ENCODE results near the gene RAB24.
"Not testable (repeated sequence)": the region's sequence is repeated elsewhere in the genome, so short reads cannot be mapped to it uniquely, and the experiment has no call there.

Gene RAB24

DNA sequence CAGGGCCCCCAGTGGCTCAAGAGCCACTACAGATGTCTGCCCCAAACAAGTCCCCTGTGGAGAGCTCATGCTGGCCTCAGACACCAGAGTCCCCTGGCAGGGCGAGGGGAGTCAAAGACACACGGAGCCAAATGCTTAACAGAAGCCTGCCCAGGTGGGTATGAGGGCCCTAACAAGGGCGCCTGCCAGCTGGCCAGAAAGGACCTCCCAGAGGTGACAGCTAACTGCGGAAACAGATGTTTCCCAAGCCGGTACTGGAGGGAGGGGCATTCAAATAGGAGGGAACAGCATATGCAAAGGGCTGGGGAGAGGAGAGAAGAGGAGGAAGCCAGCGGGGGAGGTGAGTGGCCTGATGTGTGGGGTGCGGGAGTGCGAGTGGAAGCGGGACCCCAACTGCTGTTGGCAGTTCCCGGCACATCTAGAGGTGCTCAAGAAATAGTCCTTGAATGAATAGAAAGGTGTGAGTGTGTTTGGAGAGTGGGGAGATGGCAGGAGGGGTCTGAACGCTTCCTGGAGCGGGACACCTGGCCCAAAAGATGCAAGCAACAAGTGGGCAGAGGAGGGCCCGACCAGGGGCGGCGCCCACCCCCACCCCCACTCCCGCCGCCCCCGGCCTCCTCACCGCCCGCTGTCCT lies 7.4 kb upstream of the RAB24 start:
- DNase-seq = peak in 1 of 2 donors; percentile 48

DNA sequence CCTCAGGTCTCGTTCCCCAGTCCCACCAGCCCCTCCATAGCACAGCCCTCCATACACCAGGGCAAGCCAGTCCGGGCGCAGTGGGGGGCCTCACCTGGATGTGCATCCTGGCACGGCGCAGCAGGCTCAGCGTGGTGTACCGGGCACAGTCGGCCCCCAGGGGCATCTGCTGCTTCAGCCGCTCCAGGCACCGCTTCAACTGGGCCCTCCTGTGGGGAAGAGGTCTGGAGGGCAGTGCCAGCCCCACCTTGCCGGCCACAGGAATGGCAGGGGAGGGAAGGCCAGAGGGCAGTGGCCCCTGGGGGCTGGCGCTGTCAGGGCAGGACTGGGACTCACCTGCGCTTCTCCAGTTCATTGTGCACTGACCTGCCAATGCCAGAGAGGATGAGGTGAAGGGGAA lies 6.8 kb upstream of the RAB24 start:
- no peak for DNase-seq

DNA sequence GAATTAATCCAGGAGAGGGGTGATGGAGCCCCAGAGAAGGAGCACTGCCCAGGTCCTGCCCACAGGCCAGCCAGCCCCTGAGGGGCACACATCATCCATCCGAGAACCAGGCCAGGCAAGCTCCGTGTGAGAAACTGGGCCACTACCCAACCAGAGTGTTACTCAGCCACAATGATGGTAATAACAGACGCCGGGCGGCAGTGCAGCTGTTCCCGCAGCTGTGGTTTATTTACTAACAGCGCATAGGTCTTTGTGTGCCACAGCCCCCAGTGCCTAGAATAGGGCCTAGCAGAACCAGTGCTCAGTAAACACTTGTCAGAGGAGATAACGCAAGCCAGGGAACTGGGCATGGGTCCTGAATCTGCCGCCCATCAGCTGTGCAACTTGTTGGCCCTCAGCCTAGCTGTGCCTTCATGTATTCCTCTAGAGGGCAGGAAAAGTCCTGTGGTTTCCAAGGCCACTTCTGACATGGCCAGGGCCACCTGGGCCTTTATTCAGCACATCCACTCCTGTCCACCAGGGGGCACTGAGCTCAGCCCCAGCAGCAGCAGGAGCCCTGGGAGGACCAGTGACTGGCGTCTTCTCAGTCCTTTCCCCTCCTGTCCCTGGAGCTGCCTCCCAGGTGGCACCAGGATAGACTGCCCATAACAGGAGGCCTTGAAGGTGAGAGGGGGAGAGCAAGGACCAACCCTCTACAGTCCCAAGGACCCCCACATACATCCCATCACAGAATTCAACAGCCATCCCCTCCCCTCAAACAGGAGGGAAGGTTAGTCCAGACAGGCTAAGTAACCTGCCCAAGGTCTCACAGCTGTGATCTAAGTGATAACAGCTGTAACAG lies 6.1 kb upstream of the RAB24 start:
- peak; percentile 75 to 82 for DNase-seq

DNA sequence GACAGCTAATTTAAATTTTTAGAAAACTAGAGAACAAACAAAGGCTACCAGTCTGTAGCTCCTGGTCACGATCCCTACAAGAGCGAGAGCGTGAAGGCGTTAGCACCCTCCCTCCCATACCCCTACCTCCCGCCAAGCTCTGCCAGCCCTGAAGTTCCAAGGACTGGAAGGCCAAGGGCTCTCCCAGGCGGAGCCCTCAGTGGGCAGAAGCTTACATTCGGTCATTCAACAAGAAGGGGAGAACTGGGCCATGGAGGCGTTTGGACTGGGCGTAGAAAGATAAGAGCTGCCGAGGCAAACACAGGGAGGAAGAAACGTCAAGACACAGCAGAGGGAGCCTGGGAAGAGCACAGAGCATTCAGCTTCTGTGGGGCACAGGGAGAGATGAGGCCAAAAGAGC lies 5.2 kb upstream of the RAB24 start:
- DNase-seq = no peak

DNA sequence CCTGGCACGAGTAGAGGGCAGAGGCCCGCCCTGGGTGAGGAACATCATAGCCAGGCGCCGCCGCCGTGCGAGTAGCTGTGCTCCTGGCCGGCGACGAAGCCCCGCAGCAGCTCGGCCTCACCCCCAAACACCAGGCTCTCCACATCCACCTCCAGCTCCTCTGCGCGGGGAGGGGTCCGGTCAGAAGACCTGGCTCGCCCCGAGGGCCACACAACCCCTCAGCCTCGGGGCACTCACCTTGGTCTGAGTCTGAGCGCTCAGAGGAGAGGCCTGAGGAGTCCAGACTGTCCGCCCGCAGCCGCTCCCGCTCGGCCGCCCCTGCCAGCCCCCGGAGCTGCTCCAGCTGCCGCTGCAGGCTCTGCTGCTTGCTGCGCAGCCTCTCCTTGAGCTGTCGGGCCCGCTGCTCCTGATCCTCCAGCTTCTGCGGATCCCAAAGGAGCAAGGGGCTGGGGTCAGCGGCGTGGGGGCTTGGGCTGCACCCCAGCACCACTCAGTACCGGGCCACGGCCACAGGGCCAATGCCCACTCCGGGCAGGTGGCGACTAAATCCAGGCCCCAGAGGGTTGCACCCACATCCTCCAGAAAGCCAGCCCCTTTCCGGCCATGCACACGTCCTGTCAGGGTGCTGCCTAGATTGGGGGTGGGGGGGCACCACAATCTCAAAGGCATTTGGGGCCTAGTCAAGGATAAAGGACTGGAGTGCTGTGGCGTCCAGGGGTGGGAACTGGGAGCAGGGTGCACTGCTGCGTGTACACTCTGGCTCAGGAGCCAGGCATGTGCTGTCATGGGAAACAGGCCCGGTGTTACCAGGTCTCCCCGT lies 4.2 kb upstream of the RAB24 start:
- DNase-seq = no peak

DNA sequence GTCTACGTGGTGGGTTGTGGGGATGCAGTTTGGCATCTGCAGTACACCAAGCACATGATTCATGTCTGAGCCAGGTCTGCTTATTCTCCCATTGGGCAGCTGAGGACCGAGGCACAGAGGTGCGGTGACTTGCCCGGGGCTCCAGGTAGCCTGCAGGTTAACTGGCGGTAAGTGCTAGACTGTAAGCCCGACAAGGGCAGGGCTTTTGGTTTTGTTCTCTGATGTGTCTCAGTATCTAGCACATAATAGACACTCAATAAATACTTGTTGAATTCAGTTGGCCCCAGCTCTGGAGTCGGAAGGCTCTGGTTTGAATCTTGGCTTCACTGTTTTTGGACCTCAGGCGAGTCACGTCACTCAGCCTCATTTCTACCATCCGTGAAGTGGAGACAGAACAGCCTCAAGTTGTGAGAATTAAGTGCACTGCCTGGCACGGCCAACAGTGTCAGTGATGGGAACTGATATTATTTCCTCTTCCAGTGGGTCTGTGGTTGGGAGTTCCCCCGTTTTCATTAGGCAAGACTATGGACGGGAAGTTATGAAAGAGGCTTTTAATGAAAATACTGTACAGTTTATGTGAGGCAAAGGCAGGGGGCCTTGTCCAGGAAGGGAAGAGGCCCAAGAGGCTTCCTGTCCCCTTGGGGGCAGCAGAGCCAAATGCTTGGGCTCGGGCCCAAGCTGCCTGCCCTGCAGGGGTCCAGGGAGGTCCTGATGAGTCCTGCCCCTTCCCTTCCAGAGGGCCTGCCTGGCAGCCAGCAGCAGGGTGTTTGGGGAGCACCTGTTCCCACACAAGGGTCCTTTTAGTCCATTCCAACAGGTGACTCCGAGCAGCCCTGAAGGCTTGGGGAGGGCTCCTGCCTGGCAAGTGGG lies 3.4 kb upstream of the RAB24 start:
- peak; percentile 55 to 69 for DNase-seq

DNA sequence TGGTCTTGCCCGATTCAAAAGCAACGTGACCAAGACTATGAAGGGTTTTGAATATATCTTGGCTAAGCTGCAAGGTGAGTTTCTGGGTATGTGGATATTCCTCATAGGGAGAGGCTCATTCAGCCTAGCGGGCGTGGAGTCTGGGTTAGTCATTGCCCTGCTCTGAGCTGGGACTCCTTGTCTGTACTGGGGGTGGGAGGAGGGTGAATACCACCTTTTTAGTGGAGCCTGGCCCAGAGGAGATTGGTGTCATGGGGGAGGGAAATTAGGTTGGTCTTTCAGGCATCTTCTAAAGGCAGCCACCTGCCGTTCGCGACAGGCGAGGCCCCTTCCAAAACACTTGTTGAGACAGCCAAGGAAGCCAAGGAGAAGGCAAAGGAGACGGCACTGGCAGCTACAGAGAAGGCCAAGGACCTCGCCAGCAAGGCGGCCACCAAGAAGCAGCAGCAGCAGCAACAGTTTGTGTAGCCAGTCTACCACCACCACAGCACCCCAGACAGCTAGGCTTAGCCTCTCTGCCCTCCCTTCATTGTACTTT lies 2.7 kb upstream of the RAB24 start:
- not testable (repeated sequence) for DNase-seq

DNA sequence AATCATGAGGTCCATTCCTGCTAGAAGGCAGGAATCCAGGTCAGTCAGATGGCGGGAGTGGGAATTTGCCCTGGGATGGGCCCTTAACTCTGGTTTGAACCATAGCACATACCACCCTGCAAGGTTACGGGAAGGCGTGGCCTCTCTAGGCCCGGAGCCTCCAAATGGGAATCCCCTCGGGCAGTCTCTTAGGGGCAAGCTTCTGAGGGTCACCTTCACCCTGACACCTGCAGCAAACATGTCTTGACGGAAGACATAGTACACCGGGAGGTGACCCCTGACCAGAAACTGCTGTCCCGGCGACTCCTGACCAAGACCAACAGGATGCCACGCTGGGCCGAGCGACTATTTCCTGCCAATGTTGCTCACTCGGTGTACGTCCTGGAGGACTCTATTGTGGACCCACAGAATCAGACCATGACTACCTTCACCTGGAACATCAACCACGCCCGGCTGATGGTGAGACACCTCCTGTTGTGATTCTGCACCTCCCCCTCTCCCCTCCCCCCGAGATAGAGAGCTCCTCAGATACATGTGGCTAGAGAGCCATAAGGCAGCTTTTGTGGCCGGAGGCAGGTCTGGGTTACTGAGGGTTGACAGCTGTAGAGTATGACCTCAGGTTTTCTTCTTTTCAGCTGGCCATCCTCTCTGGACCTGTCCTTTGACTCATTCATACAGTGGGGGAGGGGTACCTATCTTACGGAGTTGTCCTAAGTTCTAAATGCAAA lies 1.0 kb upstream of the RAB24 start:
- no peak for DNase-seq

DNA sequence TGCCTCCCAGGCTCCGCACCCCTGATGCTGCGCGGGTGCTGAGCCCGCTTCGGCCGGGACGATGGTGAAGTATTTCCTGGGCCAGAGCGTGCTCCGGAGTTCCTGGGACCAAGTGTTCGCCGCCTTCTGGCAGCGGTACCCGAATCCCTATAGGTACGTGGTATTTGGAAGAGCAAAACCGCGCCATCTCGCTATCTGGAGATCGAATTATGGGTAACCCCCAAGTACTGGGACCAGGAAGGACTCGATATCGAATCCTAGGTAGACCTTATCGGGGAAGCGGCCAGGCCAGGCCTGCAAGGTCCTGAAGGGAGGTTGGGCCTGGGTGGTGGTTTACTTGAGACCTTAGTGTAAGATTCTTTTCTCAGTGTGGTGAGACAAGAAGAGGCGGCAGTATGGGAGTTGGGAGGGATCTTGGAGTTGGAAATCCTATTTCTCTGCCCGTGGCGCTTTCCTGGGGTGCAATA lies 439 bp upstream of the RAB24 start:
- DNase-seq = no peak

DNA sequence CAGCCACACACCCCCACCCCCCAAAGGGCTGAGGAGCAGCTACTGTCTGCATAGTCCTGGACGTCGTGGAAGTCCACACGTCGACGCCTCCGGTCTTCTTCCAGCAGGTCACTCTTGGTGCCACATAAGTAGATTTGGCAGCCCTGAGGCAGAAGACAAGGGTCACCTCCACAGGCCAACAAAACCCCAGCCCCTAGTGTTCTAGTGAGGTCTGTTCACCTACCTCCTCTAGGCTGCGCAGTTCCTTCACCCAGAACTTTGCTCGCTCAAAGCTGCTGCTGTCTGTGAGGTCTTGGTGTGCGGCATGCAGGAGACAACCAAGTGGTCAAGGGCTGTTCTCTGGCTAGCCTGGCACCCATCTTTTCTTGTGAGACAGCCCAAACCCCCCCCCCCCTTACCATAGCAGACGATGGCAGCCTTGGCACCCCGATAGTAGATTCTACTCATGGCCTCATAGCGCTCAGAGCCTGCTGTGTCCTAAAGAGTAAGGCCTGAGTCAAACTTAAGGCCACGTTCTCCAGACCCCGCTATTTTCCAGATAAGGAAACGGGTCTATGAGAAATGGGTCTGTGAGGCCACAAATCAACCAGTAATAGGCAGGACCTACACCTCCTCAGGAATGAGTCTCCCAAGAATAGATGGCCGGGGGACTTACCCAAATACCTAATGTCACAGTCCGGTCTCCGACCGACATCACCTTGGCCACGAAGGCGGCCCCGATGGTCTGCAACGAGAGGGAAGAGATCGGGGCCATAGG lies 987 bp downstream of the RAB24 start:
- DNase-seq = no peak

DNA sequence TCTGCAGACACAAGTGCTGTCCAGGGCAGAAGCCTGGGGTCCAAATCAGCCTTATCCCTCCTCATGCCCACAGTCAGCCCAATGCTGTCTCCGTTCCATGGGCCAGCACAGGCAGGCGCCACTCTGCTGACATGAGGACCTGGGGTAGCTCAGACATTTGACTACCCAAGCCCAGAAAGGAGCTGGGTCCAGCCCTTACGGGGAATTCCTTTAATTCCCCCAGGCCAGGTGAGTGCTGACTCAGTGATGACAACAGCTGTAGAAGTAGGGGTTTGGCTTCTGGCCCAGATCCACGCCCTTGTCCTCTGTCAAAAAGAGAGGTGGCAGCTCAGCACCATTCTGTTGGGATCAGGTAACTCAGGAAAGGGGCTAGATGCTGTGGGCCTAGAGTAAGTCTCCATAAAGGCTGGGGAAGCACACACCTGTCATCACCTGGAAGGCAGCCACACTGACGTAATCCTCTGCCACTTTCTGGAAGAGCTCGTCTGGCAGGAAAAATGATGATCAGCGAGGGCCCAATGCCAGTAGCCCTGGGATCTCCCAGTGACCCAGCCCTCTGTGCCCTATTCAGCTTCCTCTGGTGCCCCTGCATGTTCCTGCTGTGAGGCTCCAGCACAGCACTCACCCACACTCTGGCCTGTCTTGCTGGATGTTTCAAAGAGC lies 1.9 kb downstream of the RAB24 start:
- no peak for DNase-seq

DNA sequence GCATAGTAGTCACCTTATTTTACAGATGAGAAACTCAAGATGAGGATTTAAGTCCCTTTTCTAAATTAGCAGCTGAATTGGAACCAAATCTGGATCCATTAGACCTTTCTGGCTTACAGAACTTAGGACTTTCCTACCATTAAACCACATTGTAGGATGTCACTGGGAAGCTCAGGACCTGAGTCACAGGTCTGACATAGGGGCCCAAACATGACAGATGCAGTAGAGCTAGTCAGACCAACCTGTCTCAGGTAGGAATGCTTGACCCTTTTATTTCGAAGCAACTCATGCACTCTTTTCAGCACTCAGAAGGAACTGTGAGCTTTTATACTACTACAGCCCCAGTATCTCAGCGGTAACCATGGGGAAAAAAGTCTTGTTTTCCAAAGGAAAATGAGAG lies 2.6 kb downstream of the RAB24 start:
- no peak for DNase-seq

DNA sequence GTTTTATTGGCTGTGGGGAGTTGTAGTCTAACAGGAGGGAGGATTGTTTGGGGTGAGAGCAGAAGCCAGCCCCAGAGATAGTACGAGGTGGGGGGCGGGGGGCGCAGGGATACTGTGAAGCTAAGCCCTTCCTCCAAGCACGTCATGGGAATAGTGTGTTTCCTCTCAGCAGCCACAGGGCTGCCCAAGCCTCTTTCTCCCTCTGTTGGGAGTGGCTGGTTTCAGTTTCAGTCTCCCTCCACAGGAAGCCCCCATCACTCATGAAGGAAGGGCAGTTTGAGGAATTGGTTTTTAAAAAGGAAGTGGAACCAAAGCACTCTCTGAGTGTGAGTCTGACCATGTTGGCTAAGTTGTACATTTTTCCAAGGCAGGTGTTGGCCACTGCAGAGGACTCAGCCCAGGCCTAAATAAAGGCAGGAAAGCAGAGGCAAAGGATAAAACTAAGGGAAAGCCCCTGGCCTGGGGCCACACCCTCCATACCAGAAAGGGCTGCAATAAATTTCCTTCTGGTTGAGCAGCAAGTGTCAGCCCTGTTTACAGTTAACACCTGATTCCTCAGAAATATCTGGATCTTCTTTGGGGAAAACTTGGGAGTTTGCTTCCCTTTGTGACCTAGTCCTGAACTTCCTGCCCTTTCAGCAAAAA lies 3.2 kb downstream of the RAB24 start:
- DNase-seq = peak; percentile 82 to 84

DNA sequence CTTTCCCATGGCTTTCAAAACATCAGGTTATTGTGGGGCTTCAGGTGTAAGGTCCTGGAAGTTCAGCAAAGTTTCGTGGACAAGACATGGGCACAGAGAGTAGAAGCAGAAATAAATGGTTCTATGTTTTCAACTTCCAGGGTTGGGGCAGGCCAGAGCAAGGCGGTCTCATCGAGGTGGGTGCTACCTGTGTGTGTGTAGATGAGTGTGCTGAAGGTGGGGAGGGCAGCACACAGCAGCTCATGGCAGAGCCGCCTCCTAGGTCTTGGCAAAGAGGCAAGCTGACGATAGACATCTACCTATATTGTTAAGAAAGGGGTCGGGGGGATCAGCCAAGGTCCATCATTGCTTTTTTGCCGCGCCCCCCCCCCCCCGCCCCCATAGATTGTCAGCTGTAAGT lies 3.8 kb downstream of the RAB24 start:
- no peak for DNase-seq

DNA sequence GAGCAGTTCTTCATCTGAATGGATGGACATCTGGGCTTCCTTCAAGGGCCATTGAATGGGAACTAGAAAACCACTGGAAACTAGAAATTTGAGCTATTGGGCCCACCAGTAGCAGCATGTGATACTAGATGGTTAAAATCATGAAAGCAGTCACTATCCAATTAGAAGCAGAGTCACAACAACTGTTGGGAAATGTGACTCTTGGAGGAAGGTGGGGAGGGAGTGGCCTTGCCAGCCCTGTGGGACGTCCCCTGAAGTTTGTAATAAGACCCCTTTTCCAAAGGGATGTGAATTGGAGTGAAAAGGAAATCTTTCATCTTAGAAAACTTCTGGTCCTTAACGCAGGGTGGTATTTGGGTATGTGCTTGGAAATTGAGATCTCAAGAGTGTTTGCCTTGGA lies 5.6 kb downstream of the RAB24 start:
- no peak for DNase-seq

DNA sequence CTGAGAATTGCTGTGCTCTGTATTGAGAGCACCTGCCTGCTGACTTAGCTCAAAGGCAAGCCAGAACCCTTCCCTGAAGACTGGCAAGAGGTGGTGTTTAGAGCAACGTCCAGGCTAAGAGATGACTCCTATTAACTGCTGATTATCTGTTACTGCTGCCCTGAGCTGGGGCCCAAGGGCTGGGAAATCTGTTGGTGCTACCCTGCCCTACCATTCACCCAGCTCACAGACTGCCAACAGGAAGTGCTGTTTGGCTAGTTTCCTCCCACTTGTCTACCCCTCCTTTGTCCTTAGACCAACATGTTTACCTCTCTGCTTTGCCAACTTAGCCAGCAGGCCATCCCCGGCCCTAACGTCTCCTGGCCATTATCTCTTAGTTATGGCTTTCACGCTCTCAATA lies 6.9 kb downstream of the RAB24 start:
- no peak for DNase-seq

DNA sequence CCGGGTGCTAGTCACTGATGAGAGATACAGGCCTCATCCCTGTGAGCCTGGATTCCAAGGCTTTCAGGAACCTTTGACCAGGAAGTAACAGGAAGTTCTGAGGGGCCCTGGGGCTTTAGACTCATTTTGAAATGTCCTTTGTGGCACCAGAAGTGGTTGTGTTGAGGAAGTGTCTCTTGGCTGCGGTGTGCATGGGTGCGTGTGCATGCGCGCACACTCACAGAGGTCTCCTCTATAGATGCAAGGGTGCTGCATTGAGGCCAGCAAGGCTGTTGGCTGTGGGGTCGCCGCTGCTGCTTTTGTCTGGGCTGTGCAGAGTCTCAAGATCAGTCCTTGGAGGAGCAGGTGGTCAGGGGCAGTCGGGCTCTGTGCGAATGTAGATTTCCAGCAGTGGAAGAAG lies 7.6 kb downstream of the RAB24 start:
- DNase-seq = no peak

DNA sequence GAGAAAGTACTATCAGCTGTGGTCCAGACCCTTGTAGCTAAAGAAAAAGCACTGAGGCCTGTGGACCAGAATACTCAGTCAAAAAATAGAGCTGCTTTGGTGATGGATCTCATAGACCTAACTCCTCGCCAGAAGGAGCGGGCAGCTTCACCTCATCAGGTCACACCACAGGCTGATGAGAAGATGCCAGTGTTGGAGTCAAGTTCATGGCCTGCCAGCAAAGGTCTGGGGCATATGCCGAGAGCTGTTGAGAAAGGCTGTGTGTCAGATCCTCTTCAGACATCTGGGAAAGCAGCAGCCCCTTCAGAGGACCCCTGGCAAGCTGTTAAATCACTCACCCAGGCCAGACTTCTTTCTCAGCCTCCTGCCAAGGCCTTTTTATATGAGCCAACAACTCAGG lies 8.9 kb downstream of the RAB24 start:
- DNase-seq = no peak

DNA sequence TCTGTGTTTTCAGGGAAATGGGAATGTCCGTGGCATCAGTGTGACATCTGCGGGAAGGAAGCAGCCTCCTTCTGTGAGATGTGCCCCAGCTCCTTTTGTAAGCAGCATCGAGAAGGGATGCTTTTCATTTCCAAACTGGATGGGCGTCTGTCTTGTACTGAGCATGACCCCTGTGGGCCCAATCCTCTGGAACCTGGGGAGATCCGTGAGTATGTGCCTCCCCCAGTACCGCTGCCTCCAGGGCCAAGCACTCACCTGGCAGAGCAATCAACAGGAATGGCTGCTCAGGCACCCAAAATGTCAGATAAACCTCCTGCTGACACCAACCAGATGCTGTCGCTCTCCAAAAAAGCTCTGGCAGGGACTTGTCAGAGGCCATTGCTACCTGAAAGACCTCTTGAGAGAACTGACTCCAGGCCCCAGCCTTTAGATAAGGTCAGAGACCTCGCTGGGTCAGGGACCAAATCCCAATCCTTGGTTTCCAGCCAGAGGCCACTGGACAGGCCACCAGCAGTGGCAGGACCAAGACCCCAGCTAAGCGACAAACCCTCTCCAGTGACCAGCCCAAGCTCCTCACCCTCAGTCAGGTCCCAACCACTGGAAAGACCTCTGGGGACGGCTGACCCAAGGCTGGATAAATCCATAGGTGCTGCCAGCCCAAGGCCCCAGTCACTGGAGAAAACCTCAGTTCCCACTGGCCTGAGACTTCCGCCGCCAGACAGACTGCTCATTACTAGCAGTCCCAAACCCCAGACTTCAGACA lies 9.5 kb downstream of the RAB24 start:
- DNase-seq = no peak
